ENCODE results near the gene JAG1. TPM values are rescaled to one million over a fixed set of nuclear protein-coding genes. Genes with fewer than 3 reads are reported as not detected.

Gene JAG1
- total and polyA plus RNA-seq, 2 donors (not counting 3 experiments of a cell fraction or from before 2014, with no cell fraction given), result 19.7 to 37.0 TPM

GRCh38 chr20:10721976-10722375, 48.2 kb upstream of the JAG1 start:
- Histone ChIP-seq H3K36me3 (ENCODE audit: control insufficient read depth in 2 of 2, extremely low read depth in 1 of 2, insufficient read depth in 2 of 2, low read length in 2 of 2) (no peaks in the 10 kb centered on the region), H3K4me3 (replicated peaks in 1 of 3; ENCODE audit: insufficient read depth in 1 of 3, low read depth in 1 of 3, low read length in 3 of 3) (no peak overlapping the region), H3K27ac (ENCODE audit: insufficient read depth, low read depth, low read length) (no peak overlapping the region), H2AFZ (ENCODE audit: low read depth, low read length) (no peak overlapping the region), H3K4me2 (ENCODE audit: insufficient read depth, low read length) (no peak overlapping the region), H3K9me1 (replicated peaks; ENCODE audit: control insufficient read depth, extremely low read depth, insufficient read depth, low read length) (no peaks in the 10 kb centered on the region), H3K9ac (replicated peaks; ENCODE audit: extremely low read depth, insufficient read depth, low read length) (no peak overlapping the region), H3K9me3 (replicated peaks; ENCODE audit: control insufficient read depth, insufficient read depth, low read length) (no peaks in the 10 kb centered on the region), H3K4me1 (ENCODE audit: control insufficient read depth, extremely low read depth, insufficient read depth, low read length) (peaks cover 4% of the 10 kb centered on the region), H3K79me2 (ENCODE audit: control insufficient read depth, insufficient read depth, low read length) (no peaks in the 10 kb centered on the region), H3K27me3 (ENCODE audit: control insufficient read depth in 2 of 2, insufficient read depth in 2 of 2, low read length in 2 of 2) (no peaks in the 10 kb centered on the region), H4K20me1 (replicated peaks; ENCODE audit: control insufficient read depth, extremely low read depth, insufficient read depth, low read length) (no peaks in the 10 kb centered on the region)
- dilution Hi-C loops (cut with MboI; ENCODE audit: extremely low pct_ligation_motif_present, low sequenced_read_pairs) (no loop called here), intact Hi-C loops (cut with micrococcal nuclease) (no loop called here)
- CTCF ChIA-PET, result interaction anchor here (1.3 kb wide), 1 partner anchor 40 kb away, joined by 4 read pairs; no protein-coding TSS in a partner anchor
- DNase-seq (ENCODE audit: low read depth, low spot score), result no peak
- no TSS peak for BruUV-seq (replicated peaks)
- POLR2A ChIA-PET, result interaction anchor here (0.5 kb wide), 1 partner anchor 10 kb away, joined by 10 read pairs; no protein-coding TSS in a partner anchor
- no peak for FAIRE-seq
- TF ChIP-seq FOS (IDR thresholded peaks at IDR 0.05; ENCODE audit: borderline replicate concordance, insufficient read depth, low read length) (no peak), JUN (IDR thresholded peaks at IDR 0.05; ENCODE audit: borderline replicate concordance, insufficient read depth, insufficient read length, low read depth) (no peak), EZH2 (IDR thresholded peaks at IDR 0.05; ENCODE audit: borderline replicate concordance, low read depth, low read length, severe bottlenecking) (no peak)

DNA sequence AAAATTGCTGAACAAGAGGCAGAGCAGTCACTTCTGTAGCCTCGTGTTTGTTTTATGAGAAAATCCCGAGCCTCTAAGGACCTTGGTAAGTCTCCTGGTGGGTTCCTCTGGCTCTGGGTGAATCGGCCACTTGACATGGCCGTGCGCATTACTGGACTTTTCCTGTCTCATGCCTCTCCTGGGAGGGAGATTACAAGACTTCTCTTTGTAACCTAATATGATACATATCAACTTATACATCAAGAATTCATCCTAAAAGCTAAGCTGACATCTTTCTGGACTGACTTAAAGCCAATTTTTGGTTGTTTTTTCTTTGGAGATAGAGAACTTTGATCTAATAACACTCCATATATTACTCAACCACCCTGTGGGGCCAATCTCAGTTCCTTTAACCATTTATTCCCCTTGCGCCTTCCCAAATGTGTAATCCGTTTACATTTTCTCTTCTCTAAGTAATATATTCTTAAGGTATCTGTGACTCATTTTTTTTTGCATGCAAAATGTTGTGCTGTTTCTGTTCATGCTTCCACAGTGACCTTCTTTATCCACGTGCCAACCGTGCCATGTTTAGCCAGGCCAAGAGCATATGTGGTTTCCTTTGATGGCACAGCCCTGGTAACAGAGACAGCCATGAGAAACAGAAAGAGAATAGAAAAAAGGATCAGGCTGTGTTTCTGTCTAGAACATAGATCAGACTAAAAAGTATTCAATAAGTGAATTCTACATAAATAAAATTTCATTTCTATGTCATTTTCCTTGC, 47.5 kb upstream of the JAG1 start:
- H3K4me2 ChIP-seq (ENCODE audit: insufficient read depth, low read length), result no peak overlapping the region
- no peaks in the 10 kb centered on the region for H3K27me3 ChIP-seq (ENCODE audit: control insufficient read depth in 2 of 2, insufficient read depth in 2 of 2, low read length in 2 of 2)
- intact Hi-C loops (cut with micrococcal nuclease) (no loop called here), dilution Hi-C loops (cut with MboI; ENCODE audit: extremely low pct_ligation_motif_present, low sequenced_read_pairs) (no loop called here)
- POLR2A ChIA-PET, result interaction anchor here (0.5 kb wide), 1 partner anchor 10 kb away, joined by 10 read pairs; no protein-coding TSS in a partner anchor
- CTCF ChIA-PET, result no interaction called here
- FAIRE-seq (no peak), DNase-seq (ENCODE audit: low read depth, low spot score) (no peak)
- H3K9me3 ChIP-seq (replicated peaks; ENCODE audit: control insufficient read depth, insufficient read depth, low read length), result no peaks in the 10 kb centered on the region
- TF ChIP-seq JUN (IDR thresholded peaks at IDR 0.05; ENCODE audit: borderline replicate concordance, insufficient read depth, insufficient read length, low read depth), result no peak
- H3K4me1 ChIP-seq (ENCODE audit: control insufficient read depth, extremely low read depth, insufficient read depth, low read length), result peaks cover 11% of the 10 kb centered on the region
- no peaks in the 10 kb centered on the region for H3K79me2 ChIP-seq (ENCODE audit: control insufficient read depth, insufficient read depth, low read length)
- H3K36me3 ChIP-seq (ENCODE audit: control insufficient read depth in 2 of 2, extremely low read depth in 1 of 2, insufficient read depth in 2 of 2, low read length in 2 of 2), result no peaks in the 10 kb centered on the region
- BruUV-seq (replicated peaks), result no TSS peak
- H3K27ac ChIP-seq (ENCODE audit: insufficient read depth, low read depth, low read length), result no peak overlapping the region
- no peaks in the 10 kb centered on the region for H4K20me1 ChIP-seq (replicated peaks; ENCODE audit: control insufficient read depth, extremely low read depth, insufficient read depth, low read length)
- no peak overlapping the region for H3K9ac ChIP-seq (replicated peaks; ENCODE audit: extremely low read depth, insufficient read depth, low read length)
- H2AFZ ChIP-seq (ENCODE audit: low read depth, low read length), result no peak overlapping the region
- H3K4me3 ChIP-seq (replicated peaks in 1 of 3; ENCODE audit: insufficient read depth in 1 of 3, low read depth in 1 of 3, low read length in 3 of 3), result no peak overlapping the region
- no peaks in the 10 kb centered on the region for H3K9me1 ChIP-seq (replicated peaks; ENCODE audit: control insufficient read depth, extremely low read depth, insufficient read depth, low read length)

All from endothelial cell of umbilical vein (primary cell).